ENCODE data around the gene NAA60.

Gene NAA60

GRCh38 chr16:3443108-3444031, at the start of gene NAA60, which contains the start of gene ZNF597:
Gene NAA60, plus strand, starts transcription at chr16:3443680. Its CDS starts 32,548 bp downstream, at chr16:3476228.
Gene ZNF597, minus strand, starts transcription at chr16:3443504. Its CDS starts 351 bp downstream, at chr16:3443153.
- Mint-ChIP-seq H3K9me3 (peaks cover 9% of the 10 kb centered on the region), H3K4me3 (peak within 1 kb of the TSS; percentile 90), H3K36me3 (ENCODE audit: low read depth) (peaks cover 46% of the 10 kb centered on the region), H3K27me3 (no peaks in the 10 kb centered on the region), H3K4me1 (ENCODE audit: low read depth) (peaks cover 26% of the 10 kb centered on the region), H3K27ac (peak within 1 kb of the TSS; percentile 97)

- H3K4me3 Mint-ChIP-seq = peak overlapping the region; percentile 94
- peaks cover 64% of the 10 kb centered on the region for H3K36me3 Mint-ChIP-seq (ENCODE audit: low read depth)
- H3K27ac Mint-ChIP-seq = peak overlapping the region; percentile 91
- peaks cover 24% of the 10 kb centered on the region for H3K9me3 Mint-ChIP-seq
- H3K4me1 Mint-ChIP-seq (ENCODE audit: low read depth) = peaks cover 49% of the 10 kb centered on the region
- H3K27me3 Mint-ChIP-seq = no peaks in the 10 kb centered on the region
These were observed 43.1 kb upstream of the NAA60 start for GRCh38 chr16:3400446-3400778.

GRCh38 chr16:3400779-3401688, 42.4 kb upstream of the NAA60 start, which contains the start of the genes ZNF174 and ZSCAN32:
Gene ZNF174, plus strand, starts transcription at chr16:3401215. Its CDS starts 790 bp downstream, at chr16:3402005.
Gene ZSCAN32, minus strand, starts transcription at chr16:3401004. Its CDS starts 3,447 bp downstream, at chr16:3397557.
- H3K36me3 Mint-ChIP-seq (ENCODE audit: low read depth) = peaks cover 64% of the 10 kb centered on the region
- peaks cover 24% of the 10 kb centered on the region for H3K9me3 Mint-ChIP-seq
- peak within 1 kb of the TSS; percentile 94 for H3K4me3 Mint-ChIP-seq
- H3K27me3 Mint-ChIP-seq = no peaks in the 10 kb centered on the region
- peak within 1 kb of the TSS; percentile 91 for H3K27ac Mint-ChIP-seq
- peaks cover 48% of the 10 kb centered on the region for H3K4me1 Mint-ChIP-seq (ENCODE audit: low read depth)

- Mint-ChIP-seq H3K36me3 (ENCODE audit: low read depth) (peaks cover 64% of the 10 kb centered on the region), H3K4me1 (ENCODE audit: low read depth) (peaks cover 45% of the 10 kb centered on the region), H3K27me3 (no peaks in the 10 kb centered on the region), H3K27ac (peak overlapping the region; percentile 90), H3K9me3 (peaks cover 25% of the 10 kb centered on the region), H3K4me3 (peak overlapping the region; percentile 94)
These were observed 41.6 kb upstream of the NAA60 start for GRCh38 chr16:3401719-3402397.

- Mint-ChIP-seq H3K36me3 (ENCODE audit: low read depth) (peaks cover 84% of the 10 kb centered on the region), H3K27ac (no peak overlapping the region), H3K9me3 (peaks cover 40% of the 10 kb centered on the region), H3K4me3 (no peak overlapping the region), H3K27me3 (no peaks in the 10 kb centered on the region), H3K4me1 (ENCODE audit: low read depth) (peaks cover 5% of the 10 kb centered on the region)
These were observed 34.8 kb upstream of the NAA60 start for GRCh38 chr16:3408561-3409197.

GRCh38 chr16:3413730-3414379, 29.6 kb upstream of the NAA60 start:
- Mint-ChIP-seq H3K4me1 (ENCODE audit: low read depth) (no peaks in the 10 kb centered on the region), H3K4me3 (no peak overlapping the region), H3K36me3 (ENCODE audit: low read depth) (peaks cover 41% of the 10 kb centered on the region), H3K27ac (no peak overlapping the region), H3K27me3 (no peaks in the 10 kb centered on the region), H3K9me3 (peaks cover 39% of the 10 kb centered on the region)

GRCh38 chr16:3431779-3432219, 11.7 kb upstream of the NAA60 start:
- H3K27ac Mint-ChIP-seq = peak overlapping the region; percentile 31
- peaks cover 5% of the 10 kb centered on the region for H3K9me3 Mint-ChIP-seq
- H3K36me3 Mint-ChIP-seq (ENCODE audit: low read depth) = peaks cover 17% of the 10 kb centered on the region
- peaks cover 8% of the 10 kb centered on the region for H3K4me1 Mint-ChIP-seq (ENCODE audit: low read depth)
- peak overlapping the region; percentile 76 for H3K4me3 Mint-ChIP-seq
- H3K27me3 Mint-ChIP-seq = peaks cover 6% of the 10 kb centered on the region

GRCh38 chr16:3434373-3434772, 9.1 kb upstream of the NAA60 start:
- Mint-ChIP-seq H3K27ac (no peak overlapping the region), H3K27me3 (peaks cover 11% of the 10 kb centered on the region), H3K36me3 (ENCODE audit: low read depth) (peaks cover 32% of the 10 kb centered on the region), H3K4me3 (no peak overlapping the region), H3K9me3 (peaks cover 5% of the 10 kb centered on the region), H3K4me1 (ENCODE audit: low read depth) (peaks cover 8% of the 10 kb centered on the region)

GRCh38 chr16:3439637-3440036, 3.8 kb upstream of the NAA60 start:
- H3K27ac Mint-ChIP-seq = no peak overlapping the region
- H3K36me3 Mint-ChIP-seq (ENCODE audit: low read depth) = peaks cover 36% of the 10 kb centered on the region
- peaks cover 11% of the 10 kb centered on the region for H3K27me3 Mint-ChIP-seq
- H3K9me3 Mint-ChIP-seq = peaks cover 9% of the 10 kb centered on the region
- H3K4me1 Mint-ChIP-seq (ENCODE audit: low read depth) = peaks cover 16% of the 10 kb centered on the region
- H3K4me3 Mint-ChIP-seq = no peak overlapping the region

- H3K4me3 Mint-ChIP-seq = peak overlapping the region; percentile 90
- peaks cover 26% of the 10 kb centered on the region for H3K4me1 Mint-ChIP-seq (ENCODE audit: low read depth)
- H3K9me3 Mint-ChIP-seq = peaks cover 9% of the 10 kb centered on the region
- H3K27me3 Mint-ChIP-seq = no peaks in the 10 kb centered on the region
- H3K36me3 Mint-ChIP-seq (ENCODE audit: low read depth) = peaks cover 46% of the 10 kb centered on the region
- peak overlapping the region; percentile 97 for H3K27ac Mint-ChIP-seq
These were observed 530 bp downstream of the NAA60 start for GRCh38 chr16:3444032-3444388.

GRCh38 chr16:3454093-3454492, 10.6 kb downstream of the NAA60 start:
- H3K27me3 Mint-ChIP-seq = no peaks in the 10 kb centered on the region
- H3K4me3 Mint-ChIP-seq = no peak overlapping the region
- peaks cover 20% of the 10 kb centered on the region for H3K4me1 Mint-ChIP-seq (ENCODE audit: low read depth)
- no peak overlapping the region for H3K27ac Mint-ChIP-seq
- H3K36me3 Mint-ChIP-seq (ENCODE audit: low read depth) = peaks cover 16% of the 10 kb centered on the region
- no peaks in the 10 kb centered on the region for H3K9me3 Mint-ChIP-seq

GRCh38 chr16:3454631-3455147, 11.2 kb downstream of the NAA60 start:
- Mint-ChIP-seq H3K4me1 (ENCODE audit: low read depth) (peaks cover 26% of the 10 kb centered on the region), H3K4me3 (no peak overlapping the region), H3K36me3 (ENCODE audit: low read depth) (peaks cover 15% of the 10 kb centered on the region), H3K9me3 (no peaks in the 10 kb centered on the region), H3K27me3 (no peaks in the 10 kb centered on the region), H3K27ac (no peak overlapping the region)

- H3K4me3 Mint-ChIP-seq = peak overlapping the region; percentile 88
- H3K27ac Mint-ChIP-seq = peak overlapping the region; percentile 92
- H3K4me1 Mint-ChIP-seq (ENCODE audit: low read depth) = peaks cover 53% of the 10 kb centered on the region
- H3K9me3 Mint-ChIP-seq = no peaks in the 10 kb centered on the region
- no peaks in the 10 kb centered on the region for H3K36me3 Mint-ChIP-seq (ENCODE audit: low read depth)
- no peaks in the 10 kb centered on the region for H3K27me3 Mint-ChIP-seq
These were observed 14.2 kb downstream of the NAA60 start for GRCh38 chr16:3457434-3458252.

Data from stimulated activated naive CD8-positive, alpha-beta T cell treated with anti-CD3 and anti-CD28 coated beads, Interleukin-15, Interleukin-2, amounts not matched to agents 100 ng/mL and 50 ng/mL, for 24 hours (primary cell).